ENCODE measurements around the gene JPT2. TPM values are rescaled to one million over a fixed set of nuclear protein-coding genes. Genes with fewer than 3 reads are reported as not detected.

The JPT2 gene
- total RNA-seq, 1 experiment from 2014 or later, result 150 TPM

DNA sequence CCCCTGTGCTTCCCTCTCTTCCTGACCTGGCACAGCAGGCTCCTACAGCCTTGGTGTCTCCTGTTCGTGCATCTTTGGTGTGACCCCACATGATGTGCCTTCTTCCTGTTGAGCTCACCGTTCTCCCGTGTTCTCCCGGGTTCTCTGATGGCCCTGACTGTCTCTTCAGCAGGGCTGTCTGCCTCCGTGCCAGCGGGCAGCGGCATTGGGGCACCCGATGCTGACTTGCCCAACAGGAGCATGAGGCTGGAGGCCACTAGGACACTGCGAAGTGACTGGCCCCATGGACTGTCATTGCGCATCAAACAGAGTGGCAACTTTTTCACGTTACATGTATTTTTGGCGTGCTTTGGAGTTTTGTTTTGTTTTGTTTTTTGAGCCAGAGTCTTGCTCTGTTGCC, 43.5 kb upstream of the JPT2 start:
- H3K27me3 Mint-ChIP-seq (ENCODE audit: low read depth), result no peaks in the 10 kb centered on the region
- H3K27ac Mint-ChIP-seq, result no peak overlapping the region
- H3K4me3 Mint-ChIP-seq, result no peak overlapping the region
- no peaks in the 10 kb centered on the region for H3K9me3 Mint-ChIP-seq
- ATAC-seq (no peak), DNase-seq (ENCODE audit: low spot score) (no peak)
- TF ChIP-seq TCF7 (CRISPR knock-in tag; IDR thresholded peaks at IDR 0.05; ENCODE audit: low read depth) (no peak), KAT7 (CRISPR knock-in tag; IDR thresholded peaks at IDR 0.05; ENCODE audit: borderline replicate concordance) (no peak)
- TF ChIP-seq, protein P1, sequence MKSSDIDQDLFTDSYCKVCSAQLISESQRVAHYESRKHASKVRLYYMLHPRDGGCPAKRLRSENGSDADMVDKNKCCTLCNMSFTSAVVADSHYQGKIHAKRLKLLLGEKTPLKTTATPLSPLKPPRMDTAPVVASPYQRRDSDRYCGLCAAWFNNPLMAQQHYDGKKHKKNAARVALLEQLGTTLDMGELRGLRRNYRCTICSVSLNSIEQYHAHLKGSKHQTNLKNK (CRISPR knock-in tag; IDR thresholded peaks at IDR 0.05), result no peak
- TF ChIP-seq, protein P2, sequence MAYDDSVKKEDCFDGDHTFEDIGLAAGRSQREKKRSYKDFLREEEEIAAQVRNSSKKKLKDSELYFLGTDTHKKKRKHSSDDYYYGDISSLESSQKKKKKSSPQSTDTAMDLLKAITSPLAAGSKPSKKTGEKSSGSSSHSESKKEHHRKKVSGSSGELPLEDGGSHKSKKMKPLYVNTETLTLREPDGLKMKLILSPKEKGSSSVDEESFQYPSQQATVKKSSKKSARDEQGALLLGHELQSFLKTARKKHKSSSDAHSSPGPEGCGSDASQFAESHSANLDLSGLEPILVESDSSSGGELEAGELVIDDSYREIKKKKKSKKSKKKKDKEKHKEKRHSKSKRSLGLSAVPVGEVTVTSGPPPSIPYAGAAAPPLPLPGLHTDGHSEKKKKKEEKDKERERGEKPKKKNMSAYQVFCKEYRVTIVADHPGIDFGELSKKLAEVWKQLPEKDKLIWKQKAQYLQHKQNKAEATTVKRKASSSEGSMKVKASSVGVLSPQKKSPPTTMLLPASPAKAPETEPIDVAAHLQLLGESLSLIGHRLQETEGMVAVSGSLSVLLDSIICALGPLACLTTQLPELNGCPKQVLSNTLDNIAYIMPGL (CRISPR knock-in tag; IDR thresholded peaks at IDR 0.05), result no peak
- CTCF ChIA-PET, result interaction anchor here (1.1 to 1.3 kb wide), 2 partner anchors 72 to 89 kb away, joined by 3 read pairs; partner anchors contain the start of gene MAPK8IP3
- H3K36me3 Mint-ChIP-seq, result peaks cover 40% of the 10 kb centered on the region
- POLR2A ChIA-PET, result no interaction called here
- no peaks in the 10 kb centered on the region for H3K4me1 Mint-ChIP-seq

DNA sequence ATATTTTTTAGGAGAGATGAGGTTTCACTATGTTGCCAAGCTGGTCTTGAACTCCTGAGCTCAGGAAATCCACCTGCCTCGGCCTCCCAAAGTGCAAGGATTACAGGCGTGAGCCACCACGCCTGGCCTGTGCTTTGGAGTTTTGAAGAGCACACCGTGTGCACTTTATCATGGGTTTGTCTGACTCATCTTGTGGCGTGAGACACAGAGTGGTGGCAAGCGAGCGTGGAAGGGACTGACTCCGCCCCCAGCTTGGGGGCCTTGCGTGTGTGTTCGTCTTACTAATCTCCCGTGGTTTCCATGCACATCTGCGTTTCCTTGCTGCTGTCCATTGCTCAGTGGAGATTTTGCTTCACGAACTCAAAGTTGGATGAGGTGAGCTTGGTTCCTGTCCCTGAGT, 43.0 kb upstream of the JPT2 start:
- TF ChIP-seq, protein P3, sequence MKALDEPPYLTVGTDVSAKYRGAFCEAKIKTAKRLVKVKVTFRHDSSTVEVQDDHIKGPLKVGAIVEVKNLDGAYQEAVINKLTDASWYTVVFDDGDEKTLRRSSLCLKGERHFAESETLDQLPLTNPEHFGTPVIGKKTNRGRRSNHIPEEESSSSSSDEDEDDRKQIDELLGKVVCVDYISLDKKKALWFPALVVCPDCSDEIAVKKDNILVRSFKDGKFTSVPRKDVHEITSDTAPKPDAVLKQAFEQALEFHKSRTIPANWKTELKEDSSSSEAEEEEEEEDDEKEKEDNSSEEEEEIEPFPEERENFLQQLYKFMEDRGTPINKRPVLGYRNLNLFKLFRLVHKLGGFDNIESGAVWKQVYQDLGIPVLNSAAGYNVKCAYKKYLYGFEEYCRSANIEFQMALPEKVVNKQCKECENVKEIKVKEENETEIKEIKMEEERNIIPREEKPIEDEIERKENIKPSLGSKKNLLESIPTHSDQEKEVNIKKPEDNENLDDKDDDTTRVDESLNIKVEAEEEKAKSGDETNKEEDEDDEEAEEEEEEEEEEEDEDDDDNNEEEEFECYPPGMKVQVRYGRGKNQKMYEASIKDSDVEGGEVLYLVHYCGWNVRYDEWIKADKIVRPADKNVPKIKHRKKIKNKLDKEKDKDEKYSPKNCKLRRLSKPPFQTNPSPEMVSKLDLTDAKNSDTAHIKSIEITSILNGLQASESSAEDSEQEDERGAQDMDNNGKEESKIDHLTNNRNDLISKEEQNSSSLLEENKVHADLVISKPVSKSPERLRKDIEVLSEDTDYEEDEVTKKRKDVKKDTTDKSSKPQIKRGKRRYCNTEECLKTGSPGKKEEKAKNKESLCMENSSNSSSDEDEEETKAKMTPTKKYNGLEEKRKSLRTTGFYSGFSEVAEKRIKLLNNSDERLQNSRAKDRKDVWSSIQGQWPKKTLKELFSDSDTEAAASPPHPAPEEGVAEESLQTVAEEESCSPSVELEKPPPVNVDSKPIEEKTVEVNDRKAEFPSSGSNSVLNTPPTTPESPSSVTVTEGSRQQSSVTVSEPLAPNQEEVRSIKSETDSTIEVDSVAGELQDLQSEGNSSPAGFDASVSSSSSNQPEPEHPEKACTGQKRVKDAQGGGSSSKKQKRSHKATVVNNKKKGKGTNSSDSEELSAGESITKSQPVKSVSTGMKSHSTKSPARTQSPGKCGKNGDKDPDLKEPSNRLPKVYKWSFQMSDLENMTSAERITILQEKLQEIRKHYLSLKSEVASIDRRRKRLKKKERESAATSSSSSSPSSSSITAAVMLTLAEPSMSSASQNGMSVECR (CRISPR knock-in tag; IDR thresholded peaks at IDR 0.05; ENCODE audit: borderline replicate concordance), result no peak
- TF ChIP-seq, protein P2 (CRISPR knock-in tag; IDR thresholded peaks at IDR 0.05), result no peak
- no peak for TF ChIP-seq NR2C2 (CRISPR knock-in tag; IDR thresholded peaks at IDR 0.05)
- TF ChIP-seq OVOL2 (CRISPR knock-in tag; IDR thresholded peaks at IDR 0.05; ENCODE audit: borderline replicate concordance), result no peak
- no peak for TF ChIP-seq PRRX2 (CRISPR knock-in tag; IDR thresholded peaks at IDR 0.05)
- no peak for TF ChIP-seq GABPB1 (CRISPR knock-in tag; IDR thresholded peaks at IDR 0.05)
- TF ChIP-seq, protein P4, sequence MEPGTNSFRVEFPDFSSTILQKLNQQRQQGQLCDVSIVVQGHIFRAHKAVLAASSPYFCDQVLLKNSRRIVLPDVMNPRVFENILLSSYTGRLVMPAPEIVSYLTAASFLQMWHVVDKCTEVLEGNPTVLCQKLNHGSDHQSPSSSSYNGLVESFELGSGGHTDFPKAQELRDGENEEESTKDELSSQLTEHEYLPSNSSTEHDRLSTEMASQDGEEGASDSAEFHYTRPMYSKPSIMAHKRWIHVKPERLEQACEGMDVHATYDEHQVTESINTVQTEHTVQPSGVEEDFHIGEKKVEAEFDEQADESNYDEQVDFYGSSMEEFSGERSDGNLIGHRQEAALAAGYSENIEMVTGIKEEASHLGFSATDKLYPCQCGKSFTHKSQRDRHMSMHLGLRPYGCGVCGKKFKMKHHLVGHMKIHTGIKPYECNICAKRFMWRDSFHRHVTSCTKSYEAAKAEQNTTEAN (CRISPR knock-in tag; IDR thresholded peaks at IDR 0.05), result no peak
- TF ChIP-seq ZNF232 (CRISPR knock-in tag; IDR thresholded peaks at IDR 0.05), result no peak
- TF ChIP-seq, protein P5, sequence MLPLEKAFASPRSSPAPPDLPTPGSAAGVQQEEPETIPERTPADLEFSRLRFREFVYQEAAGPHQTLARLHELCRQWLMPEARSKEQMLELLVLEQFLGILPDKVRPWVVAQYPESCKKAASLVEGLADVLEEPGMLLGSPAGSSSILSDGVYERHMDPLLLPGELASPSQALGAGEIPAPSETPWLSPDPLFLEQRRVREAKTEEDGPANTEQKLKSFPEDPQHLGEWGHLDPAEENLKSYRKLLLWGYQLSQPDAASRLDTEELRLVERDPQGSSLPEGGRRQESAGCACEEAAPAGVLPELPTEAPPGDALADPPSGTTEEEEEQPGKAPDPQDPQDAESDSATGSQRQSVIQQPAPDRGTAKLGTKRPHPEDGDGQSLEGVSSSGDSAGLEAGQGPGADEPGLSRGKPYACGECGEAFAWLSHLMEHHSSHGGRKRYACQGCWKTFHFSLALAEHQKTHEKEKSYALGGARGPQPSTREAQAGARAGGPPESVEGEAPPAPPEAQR (CRISPR knock-in tag; IDR thresholded peaks at IDR 0.05), result no peak
- no peak for TF ChIP-seq ZNF219 (CRISPR knock-in tag; IDR thresholded peaks at IDR 0.05; ENCODE audit: borderline replicate concordance)
- no peak for TF ChIP-seq RORB (CRISPR knock-in tag; IDR thresholded peaks at IDR 0.05)
- no peak for TF ChIP-seq MYBL2 (CRISPR knock-in tag; IDR thresholded peaks at IDR 0.05)
- TF ChIP-seq, protein P6, sequence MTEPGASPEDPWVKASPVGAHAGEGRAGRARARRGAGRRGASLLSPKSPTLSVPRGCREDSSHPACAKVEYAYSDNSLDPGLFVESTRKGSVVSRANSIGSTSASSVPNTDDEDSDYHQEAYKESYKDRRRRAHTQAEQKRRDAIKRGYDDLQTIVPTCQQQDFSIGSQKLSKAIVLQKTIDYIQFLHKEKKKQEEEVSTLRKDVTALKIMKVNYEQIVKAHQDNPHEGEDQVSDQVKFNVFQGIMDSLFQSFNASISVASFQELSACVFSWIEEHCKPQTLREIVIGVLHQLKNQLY (CRISPR knock-in tag; IDR thresholded peaks at IDR 0.05), result no peak
- no peak for TF ChIP-seq MXD4 (CRISPR knock-in tag; IDR thresholded peaks at IDR 0.05; ENCODE audit: borderline replicate concordance)
- Mint-ChIP-seq H3K27ac (no peak overlapping the region), H3K9me3 (no peaks in the 10 kb centered on the region), H3K27me3 (ENCODE audit: low read depth) (no peaks in the 10 kb centered on the region), H3K4me3 (no peak overlapping the region), H3K4me1 (no peaks in the 10 kb centered on the region), H3K36me3 (peaks cover 44% of the 10 kb centered on the region)
- POLR2A ChIA-PET, result no interaction called here
- ATAC-seq, result no peak
- CTCF ChIA-PET, result no interaction called here
- DNase-seq (ENCODE audit: low spot score), result no peak

Measured in WTC11 (cell line).